Measurements from ENCODE around the gene MSI1. TPM values are rescaled to one million over a fixed set of nuclear protein-coding genes. Genes with fewer than 3 reads are reported as not detected.

The MSI1 gene
- total RNA-seq, 1 donor from 2014 or later, result 0.15 TPM

- no peak for DNase-seq (ENCODE audit: low read depth)
These were observed 45.2 kb downstream of the MSI1 start for GRCh38 chr12:120323772-120324171.

GRCh38 chr12:120321382-120322202, 47.4 kb downstream of the MSI1 start:
- peak; percentile 97 for DNase-seq (ENCODE audit: low read depth)

- DNase-seq (ENCODE audit: low read depth), result peak; percentile 98
These were observed 51.5 kb downstream of the MSI1 start for GRCh38 chr12:120317224-120318105.

GRCh38 chr12:120316798-120317223, 52.2 kb downstream of the MSI1 start:
- peak; percentile 32 for DNase-seq (ENCODE audit: low read depth)

- no peak for DNase-seq (ENCODE audit: low read depth)
These were observed 54.7 kb downstream of the MSI1 start for GRCh38 chr12:120314220-120314619.

GRCh38 chr12:120301962-120302815, 66.8 kb downstream of the MSI1 start, which contains the start of gene SIRT4:
Gene SIRT4 (plus strand): TSS chr12:120302321. CDS start chr12:120303562, 1,241 bp downstream.
- peak; percentile 95 for DNase-seq (ENCODE audit: low read depth)

GRCh38 chr12:120292661-120293531, 76.1 kb downstream of the MSI1 start, which contains the start of gene RNU4-1:
Gene RNU4-1 (minus strand): TSS chr12:120293237.
- peak; percentile 95 for DNase-seq (ENCODE audit: low read depth)

- no peak for DNase-seq (ENCODE audit: low read depth)
These were observed 76.6 kb downstream of the MSI1 start for GRCh38 chr12:120292411-120292660.

Other genes with a start within 250 kb of the MSI1 start
- gene GCN1, start 174.4 kb downstream of the MSI1 start, total RNA-seq, result 80.6 and 216 TPM in 2 replicates
- 1,806 and 3,735 TPM in 2 replicates for gene RPLP0, start 168.1 kb downstream of the MSI1 start, total RNA-seq
- 38.4 and 63.1 TPM in 2 replicates for gene PXN, start 103.4 kb downstream of the MSI1 start, total RNA-seq
- under 0.01 TPM in 2 replicates for gene RNU4-2, start 77.3 kb downstream of the MSI1 start, total RNA-seq
- gene RNU4-1, start 75.9 kb downstream of the MSI1 start, total RNA-seq, result under 0.01 TPM in 2 replicates
- 1.0 and 2.4 TPM in 2 replicates for gene SIRT4, start 66.8 kb downstream of the MSI1 start, total RNA-seq
- not detected in 2 replicates for gene PLA2G1B, start 41.4 kb downstream of the MSI1 start, total RNA-seq
- 413 and 865 TPM in 2 replicates for gene COX6A1, start 68.9 kb upstream of the MSI1 start, total RNA-seq
- gene TRIAP1, start 77.2 kb upstream of the MSI1 start, total RNA-seq, result 25.5 and 35.4 TPM in 2 replicates
- gene GATC, start 77.3 kb upstream of the MSI1 start, total RNA-seq, result 30.9 and 32.0 TPM in 2 replicates
- 190 and 199 TPM in 2 replicates for gene SRSF9, start 100.6 kb upstream of the MSI1 start, total RNA-seq
- 216 and 417 TPM in 2 replicates for gene DYNLL1, start 126.9 kb upstream of the MSI1 start, total RNA-seq
- 46.6 and 50.0 TPM in 2 replicates for gene COQ5, start 160.0 kb upstream of the MSI1 start, total RNA-seq
- gene RNF10, start 165.2 kb upstream of the MSI1 start, total RNA-seq, result 84.7 and 491 TPM in 2 replicates
- 40.3 and 49.2 TPM in 2 replicates for gene POP5, start 212.2 kb upstream of the MSI1 start, total RNA-seq